Measurements from ENCODE around the gene PARVB.

DNA sequence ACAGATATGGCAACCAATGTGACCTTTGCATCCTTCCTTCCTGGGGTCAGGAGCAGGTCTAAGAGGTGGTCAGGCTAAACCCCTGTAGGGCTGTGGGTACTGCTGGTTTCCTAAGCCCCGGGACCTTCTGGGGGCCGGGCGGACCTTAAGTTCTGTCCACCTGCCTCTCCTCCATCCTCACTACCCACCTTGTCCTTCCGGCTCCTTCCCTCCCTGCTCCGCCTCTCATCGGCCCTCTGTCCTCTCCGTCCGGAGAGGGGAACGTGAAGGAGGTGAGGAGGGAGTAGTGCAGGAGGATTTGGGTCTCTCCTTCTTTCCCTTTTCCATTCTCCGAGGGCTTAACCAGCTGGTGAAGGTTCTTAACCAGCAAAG lies 28.3 kb upstream of the PARVB start:
- TF ChIP-seq, protein P1, sequence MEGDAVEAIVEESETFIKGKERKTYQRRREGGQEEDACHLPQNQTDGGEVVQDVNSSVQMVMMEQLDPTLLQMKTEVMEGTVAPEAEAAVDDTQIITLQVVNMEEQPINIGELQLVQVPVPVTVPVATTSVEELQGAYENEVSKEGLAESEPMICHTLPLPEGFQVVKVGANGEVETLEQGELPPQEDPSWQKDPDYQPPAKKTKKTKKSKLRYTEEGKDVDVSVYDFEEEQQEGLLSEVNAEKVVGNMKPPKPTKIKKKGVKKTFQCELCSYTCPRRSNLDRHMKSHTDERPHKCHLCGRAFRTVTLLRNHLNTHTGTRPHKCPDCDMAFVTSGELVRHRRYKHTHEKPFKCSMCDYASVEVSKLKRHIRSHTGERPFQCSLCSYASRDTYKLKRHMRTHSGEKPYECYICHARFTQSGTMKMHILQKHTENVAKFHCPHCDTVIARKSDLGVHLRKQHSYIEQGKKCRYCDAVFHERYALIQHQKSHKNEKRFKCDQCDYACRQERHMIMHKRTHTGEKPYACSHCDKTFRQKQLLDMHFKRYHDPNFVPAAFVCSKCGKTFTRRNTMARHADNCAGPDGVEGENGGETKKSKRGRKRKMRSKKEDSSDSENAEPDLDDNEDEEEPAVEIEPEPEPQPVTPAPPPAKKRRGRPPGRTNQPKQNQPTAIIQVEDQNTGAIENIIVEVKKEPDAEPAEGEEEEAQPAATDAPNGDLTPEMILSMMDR (IDR thresholded peaks at IDR 0.05) = no peak
- TF ChIP-seq POLR2A (IDR thresholded peaks at IDR 0.05) = no peak
